AG04450 (cell line): ENCODE data around the gene C11orf42. TPM values are rescaled to one million over a fixed set of nuclear protein-coding genes. Genes with fewer than 3 reads are reported as not detected.

Experiments
- CTCF ChIA-PET: fragments of 300-600, 350-600 bp; formaldehyde crosslinking; extraction: SDS; loops from one replicate; lab custom pipeline; 2022; ENCODE audit warnings: antibody characterized with exemption, inconsistent platforms; lab: Charles Lee
- POLR2A ChIA-PET: fragments of 350-600 bp; formaldehyde crosslinking; extraction: SDS; loops from one replicate; lab custom pipeline; 2021; ENCODE audit warnings: antibody characterized with exemption, inconsistent platforms; lab: Yijun Ruan, JAX
- DNase-seq: peaks from one replicate; pipeline ENCODE4 v3.0.0-alpha.2; 2011; ENCODE audit warnings: low read depth, low spot score
- H3K27ac ChIP-seq: one replicate; pipeline ENCODE4 v1.5.1; 2012; ENCODE audit warnings: low read depth, low read length, control low read depth
- H3K27me3 ChIP-seq: one replicate; pipeline ENCODE4 v1.6.0; 2012; ENCODE audit warnings: low read length; ENCODE audit not compliant: control insufficient read depth, insufficient read depth
- H3K4me3 ChIP-seq: 2 replicates; pipeline ENCODE4 v1.5.1; 2011; ENCODE audit warnings: mild to moderate bottlenecking, low read depth, low read length, control low read depth
- H3K9me3 ChIP-seq: 2 replicates; pipeline ENCODE4 v1.5.1; 2012; ENCODE audit warnings: low read length; ENCODE audit not compliant: control insufficient read depth, insufficient read depth
- polyA plus RNA-seq: library from polyadenylated mRNA; depleted of rRNA; stranded (reverse); fragments of >200 nt; gene quantifications from 2 replicates; pipeline ENCODE4 v1.2.3, GENCODE V29; 2011
- TF ChIP-seq, protein P1 (sequence below): IDR thresholded peaks from 2 replicates; pipeline ENCODE4 v1.5.1; 2011; ENCODE audit warnings: low read depth, low read length, control low read depth, inconsistent platforms

C11orf42 gene
- polyA plus RNA-seq, 1 experiment: not detected

DNA sequence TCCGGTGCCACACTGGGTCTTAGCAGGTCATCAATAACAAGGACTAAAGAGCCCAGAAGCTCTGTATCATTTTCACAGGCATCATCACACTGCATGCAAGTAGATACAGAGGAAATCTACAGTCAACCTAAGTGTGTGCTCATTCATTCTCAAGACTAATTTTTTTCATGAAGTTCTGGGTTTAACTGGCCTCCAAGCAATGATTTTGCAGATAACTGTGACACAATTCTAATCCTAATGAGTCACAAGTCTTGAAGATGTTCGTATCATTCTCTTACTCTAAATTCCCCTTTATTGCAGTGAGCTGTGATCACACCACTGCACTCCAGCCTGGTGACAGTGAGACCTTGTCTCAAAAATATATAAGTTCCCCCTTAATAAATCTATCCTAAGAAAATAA, 3.9 kb upstream of the C11orf42 start:
- H3K27ac ChIP-seq: no peak overlapping the region
- DNase-seq: no peak
- POLR2A ChIA-PET: no interaction called here
- no peaks in the 10 kb centered on the region for H3K9me3 ChIP-seq
- CTCF ChIA-PET: interaction anchor here (1.6 kb wide), 1 partner anchor 162 kb away, joined by 5 read pairs; no protein-coding TSS in a partner anchor
- H3K27me3 ChIP-seq: no peaks in the 10 kb centered on the region
- TF ChIP-seq, protein P1, sequence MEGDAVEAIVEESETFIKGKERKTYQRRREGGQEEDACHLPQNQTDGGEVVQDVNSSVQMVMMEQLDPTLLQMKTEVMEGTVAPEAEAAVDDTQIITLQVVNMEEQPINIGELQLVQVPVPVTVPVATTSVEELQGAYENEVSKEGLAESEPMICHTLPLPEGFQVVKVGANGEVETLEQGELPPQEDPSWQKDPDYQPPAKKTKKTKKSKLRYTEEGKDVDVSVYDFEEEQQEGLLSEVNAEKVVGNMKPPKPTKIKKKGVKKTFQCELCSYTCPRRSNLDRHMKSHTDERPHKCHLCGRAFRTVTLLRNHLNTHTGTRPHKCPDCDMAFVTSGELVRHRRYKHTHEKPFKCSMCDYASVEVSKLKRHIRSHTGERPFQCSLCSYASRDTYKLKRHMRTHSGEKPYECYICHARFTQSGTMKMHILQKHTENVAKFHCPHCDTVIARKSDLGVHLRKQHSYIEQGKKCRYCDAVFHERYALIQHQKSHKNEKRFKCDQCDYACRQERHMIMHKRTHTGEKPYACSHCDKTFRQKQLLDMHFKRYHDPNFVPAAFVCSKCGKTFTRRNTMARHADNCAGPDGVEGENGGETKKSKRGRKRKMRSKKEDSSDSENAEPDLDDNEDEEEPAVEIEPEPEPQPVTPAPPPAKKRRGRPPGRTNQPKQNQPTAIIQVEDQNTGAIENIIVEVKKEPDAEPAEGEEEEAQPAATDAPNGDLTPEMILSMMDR: no peak
- no peak overlapping the region for H3K4me3 ChIP-seq

DNA sequence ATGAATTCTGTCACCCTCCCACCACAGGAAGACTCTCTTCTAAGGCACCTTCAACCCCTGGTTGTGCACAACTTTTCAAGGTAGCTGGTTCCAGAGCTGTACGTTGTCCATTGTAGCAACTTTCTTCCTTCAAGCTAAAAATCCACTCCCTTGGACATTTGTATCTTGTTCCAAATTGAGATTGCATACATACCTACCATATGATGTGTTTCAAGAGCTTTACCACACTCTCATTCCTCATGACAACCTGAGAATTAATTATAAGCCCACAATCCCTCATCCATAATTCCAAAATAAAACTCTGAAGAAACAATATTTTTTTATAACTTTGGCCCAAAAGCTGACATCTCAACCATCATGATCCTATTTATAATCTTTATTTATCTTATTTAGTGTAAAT, 3.3 kb upstream of the C11orf42 start:
- ChIA-PET POLR2A (no interaction called here), CTCF (interaction anchor here (1.6 kb wide), 1 partner anchor 161 kb away, joined by 5 read pairs; no protein-coding TSS in a partner anchor)
- TF ChIP-seq, protein P1: no peak
- no peak overlapping the region for H3K27ac ChIP-seq
- H3K9me3 ChIP-seq: no peaks in the 10 kb centered on the region
- DNase-seq: no peak
- H3K4me3 ChIP-seq: no peak overlapping the region
- no peaks in the 10 kb centered on the region for H3K27me3 ChIP-seq

GRCh38 chr11:6203327-6203726, 2.0 kb upstream of the C11orf42 start:
- Histone ChIP-seq H3K9me3 (no peaks in the 10 kb centered on the region), H3K27me3 (no peaks in the 10 kb centered on the region), H3K4me3 (no peak overlapping the region), H3K27ac (no peak overlapping the region)
- DNase-seq: no peak
- ChIA-PET CTCF (interaction anchor here (0.7 to 1.4 kb wide), 2 partner anchors 150 to 536 kb away, joined by 3 to 6 read pairs; no protein-coding TSS in a partner anchor), POLR2A (no interaction called here)
- TF ChIP-seq, protein P1: no peak

- POLR2A ChIA-PET: no interaction called here
- no peak for DNase-seq
Observed at GRCh38 chr11:6204706-6205105, 651 bp upstream of the C11orf42 start.

More at GRCh38 chr11:6204706-6205105, 651 bp upstream of the C11orf42 start:
- no peaks in the 10 kb centered on the region for H3K27me3 ChIP-seq
- TF ChIP-seq, protein P1: no peak
- no peaks in the 10 kb centered on the region for H3K9me3 ChIP-seq
- H3K27ac ChIP-seq: no peak overlapping the region
- H3K4me3 ChIP-seq: no peak overlapping the region
- CTCF ChIA-PET: interaction anchor here (1.4 kb wide), 1 partner anchor 149 kb away, joined by 6 read pairs; no protein-coding TSS in a partner anchor
